Esophagus mucosa (tissue), 1 donor: Measurements from ENCODE around the gene SLIT1. TPM values are rescaled to one million over a fixed set of nuclear protein-coding genes. Genes with fewer than 3 reads are reported as not detected.
A peak's percentile ranks its signal among the peaks of the same experiment; 100 is the strongest.

Experiments
- ATAC-seq: fragments of 200-7000 bp; cut with Tn5 transposase; one replicate; pipeline ENCODE4 v1.9.1; 2020
- total RNA-seq: library from RNA; stranded (reverse); gene quantifications from one replicate; pipeline ENCODE4 v1.2.4, GENCODE V29; 2023
- donor health status: DM: yes; HTN: yes; CAD: no.

The SLIT1 gene
- total RNA-seq, 1 donor from 2014 or later, result 0.16 TPM

- no peak for ATAC-seq
Observed at GRCh38 chr10:96996275-96996965, 189.3 kb downstream of the SLIT1 start.

- no peak for ATAC-seq
Observed at GRCh38 chr10:96995851-96996250, 189.9 kb downstream of the SLIT1 start.

- no peak for ATAC-seq
Observed at GRCh38 chr10:96992721-96993120, 193.0 kb downstream of the SLIT1 start.

- ATAC-seq, result no peak
Observed at GRCh38 chr10:96991313-96991841, 194.4 kb downstream of the SLIT1 start.

GRCh38 chr10:96988426-96988825, 197.3 kb downstream of the SLIT1 start:
- no peak for ATAC-seq

- ATAC-seq, result no peak
Observed at GRCh38 chr10:96987842-96988175, 197.9 kb downstream of the SLIT1 start.

GRCh38 chr10:96987141-96987841, 198.5 kb downstream of the SLIT1 start:
- peak; percentile 78 for ATAC-seq

GRCh38 chr10:96986200-96986856, 199.4 kb downstream of the SLIT1 start:
- no peak for ATAC-seq

- ATAC-seq, result no peak
Observed at GRCh38 chr10:96984541-96985131, 201.1 kb downstream of the SLIT1 start.

GRCh38 chr10:96982149-96982930, 203.4 kb downstream of the SLIT1 start:
- no peak for ATAC-seq

- ATAC-seq, result no peak
Observed at GRCh38 chr10:96978621-96979154, 207.1 kb downstream of the SLIT1 start.

GRCh38 chr10:96975136-96975535, 210.6 kb downstream of the SLIT1 start:
- no peak for ATAC-seq

- ATAC-seq, result no peak
Observed at GRCh38 chr10:96973809-96974747, 211.7 kb downstream of the SLIT1 start.

GRCh38 chr10:96972264-96972663, 213.5 kb downstream of the SLIT1 start:
- ATAC-seq, result no peak

GRCh38 chr10:96971324-96971723, 214.4 kb downstream of the SLIT1 start:
- no peak for ATAC-seq

- ATAC-seq, result no peak
Observed at GRCh38 chr10:96968682-96969423, 216.9 kb downstream of the SLIT1 start.

- ATAC-seq, result no peak
Observed at GRCh38 chr10:96967847-96968246, 217.9 kb downstream of the SLIT1 start.

- no peak for ATAC-seq
Observed at GRCh38 chr10:96964131-96964530, 221.6 kb downstream of the SLIT1 start.

- ATAC-seq, result no peak
Observed at GRCh38 chr10:96960872-96961271, 224.9 kb downstream of the SLIT1 start.

- no peak for ATAC-seq
Observed at GRCh38 chr10:96959733-96960132, 226.0 kb downstream of the SLIT1 start.
